Thoracic aorta (tissue), 2 donors: ENCODE data around the gene SDK1. TPM values are rescaled to one million over a fixed set of nuclear protein-coding genes. Genes with fewer than 3 reads are reported as not detected.

Source experiments
- ATAC-seq: fragments of 150-250 bp; one replicate; pipeline ENCODE4 v1.8.0; 2017; ENCODE audit warnings: low read depth; ENCODE audit not compliant: insufficient number of reproducible peaks, low FRiP score
- DNase-seq: peaks from one replicate; pipeline ENCODE4 v3.0.0-alpha.2; 2020; ENCODE audit warnings: low spot score
- H3K27ac ChIP-seq, 2 donors: fragments of 200-600 bp; sonication (generic); 1 replicate in 1 of 2; 2 replicates in 1 of 2; pipeline ENCODE4 v1.5.1; 2016; ENCODE audit warnings: mild to moderate bottlenecking in 2 of 2, moderate library complexity in 2 of 2
- H3K27me3 ChIP-seq: fragments of 200-600 bp; sonication (generic); replicated peaks from 2 replicates; pipeline ENCODE4 v1.6.0; 2016; ENCODE audit warnings: mild to moderate bottlenecking; ENCODE audit not compliant: insufficient read depth
- H3K36me3 ChIP-seq: fragments of 200-600 bp; sonication (generic); one replicate; pipeline ENCODE4 v1.5.1; 2016
- H3K4me1 ChIP-seq, 2 donors: fragments of 200-600 bp; sonication (generic); 1 replicate in 1 of 2; 2 replicates in 1 of 2; pipeline versions ENCODE4 v1.5.1 to v1.6.0; 2016; ENCODE audit warnings: low read depth in 2 of 2, mild to moderate bottlenecking in 1 of 2; ENCODE audit not compliant: control insufficient read depth in 1 of 2
- H3K4me3 ChIP-seq: fragments of 200-600 bp; sonication (generic); 2 replicates; pipeline ENCODE4 v1.5.1; 2016; ENCODE audit warnings: mild to moderate bottlenecking
- H3K9me3 ChIP-seq: fragments of 200-600 bp; sonication (generic); 2 replicates; pipeline ENCODE4 v1.5.1; 2016
- CTCF ChIP-seq: fragments of 200-600 bp; sonication (generic); IDR thresholded peaks from one replicate; pipeline ENCODE4 v1.5.1; 2019; ENCODE audit warnings: antibody characterized with exemption
- total RNA-seq, 2 donors: library from RNA; depleted of rRNA; stranded (reverse); fragments of >200 nt; gene quantifications; one replicate each; pipeline versions ENCODE4 v1.1.0 to v1.2.3, GENCODE V29; 2016

The SDK1 gene
- total RNA-seq, 2 donors from 2014 or later, result 27.5 to 29.2 TPM

GRCh38 chr7:4072161-4072925, 771.3 kb downstream of the SDK1 start:
- no peak for ATAC-seq
- TF ChIP-seq CTCF, result no peak
- Histone ChIP-seq H3K9me3 (no peaks in the 10 kb centered on the region), H3K27me3 (no peaks in the 10 kb centered on the region), H3K4me1 (no peaks in the 10 kb centered on the region), H3K27ac (no peak overlapping the region), H3K4me3 (no peak overlapping the region), H3K36me3 (peaks cover 14% of the 10 kb centered on the region)
- no peak for DNase-seq

- H3K9me3 ChIP-seq, result no peaks in the 10 kb centered on the region
- DNase-seq (no peak), ATAC-seq (no peak)
- TF ChIP-seq CTCF, result no peak
- H3K27ac ChIP-seq, result no peak overlapping the region
- no peaks in the 10 kb centered on the region for H3K27me3 ChIP-seq
- peaks cover 16% of the 10 kb centered on the region for H3K36me3 ChIP-seq
- H3K4me3 ChIP-seq, result no peak overlapping the region
- H3K4me1 ChIP-seq, result no peaks in the 10 kb centered on the region
Measured at GRCh38 chr7:4073052-4073451, 772.0 kb downstream of the SDK1 start.

- DNase-seq, result no peak
- no peak for TF ChIP-seq CTCF
- no peak overlapping the region for H3K4me3 ChIP-seq
Measured at GRCh38 chr7:4073750-4074149, 772.7 kb downstream of the SDK1 start.

GRCh38 chr7:4074407-4074806, 773.4 kb downstream of the SDK1 start:
- ATAC-seq (no peak), DNase-seq (no peak)
- Histone ChIP-seq H3K27ac (no peak overlapping the region), H3K36me3 (peaks cover 16% of the 10 kb centered on the region), H3K4me3 (no peak overlapping the region), H3K27me3 (no peaks in the 10 kb centered on the region), H3K9me3 (no peaks in the 10 kb centered on the region), H3K4me1 (no peaks in the 10 kb centered on the region)
- TF ChIP-seq CTCF, result no peak

More at GRCh38 chr7:4073750-4074149, 772.7 kb downstream of the SDK1 start:
- Histone ChIP-seq H3K9me3 (no peaks in the 10 kb centered on the region), H3K27me3 (no peaks in the 10 kb centered on the region), H3K27ac (no peak overlapping the region), H3K4me1 (no peaks in the 10 kb centered on the region), H3K36me3 (peaks cover 16% of the 10 kb centered on the region)
- no peak for ATAC-seq

GRCh38 chr7:4074994-4075393, 773.9 kb downstream of the SDK1 start:
- ATAC-seq (no peak), DNase-seq (no peak)
- no peak overlapping the region for H3K27ac ChIP-seq
- no peak for TF ChIP-seq CTCF
- H3K27me3 ChIP-seq, result no peaks in the 10 kb centered on the region
- H3K36me3 ChIP-seq, result peaks cover 10% of the 10 kb centered on the region
- no peaks in the 10 kb centered on the region for H3K9me3 ChIP-seq
- no peak overlapping the region for H3K4me3 ChIP-seq
- no peaks in the 10 kb centered on the region for H3K4me1 ChIP-seq
